HG02571 (cell line): ENCODE measurements around the gene GALNT15.

Experiments used
- ATAC-seq: cut with Tn5 transposase; IDR thresholded peaks from one replicate; pipeline ENCODE4 v1.9.1; 2021; ENCODE audit warnings: mild to moderate bottlenecking, moderate library complexity; ENCODE audit not compliant: unreplicated experiment

Gene GALNT15

GRCh38 chr3:16221990-16222389 is 47.5 kb downstream of the GALNT15 start:
- no peak for ATAC-seq

GRCh38 chr3:16222547-16222946 is 48.1 kb downstream of the GALNT15 start:
- no peak for ATAC-seq

GRCh38 chr3:16224325-16224724 is 49.8 kb downstream of the GALNT15 start:
- no peak for ATAC-seq

GRCh38 chr3:16227566-16227965 is 53.1 kb downstream of the GALNT15 start:
- no peak for ATAC-seq

GRCh38 chr3:16229681-16230080 is 55.2 kb downstream of the GALNT15 start:
- ATAC-seq: no peak

- ATAC-seq: no peak
Measured at GRCh38 chr3:16231983-16232382, 57.5 kb downstream of the GALNT15 start.

- ATAC-seq: no peak
Measured at GRCh38 chr3:16233806-16234205, 59.3 kb downstream of the GALNT15 start.

- no peak for ATAC-seq
Measured at GRCh38 chr3:16234281-16234680, 59.8 kb downstream of the GALNT15 start.

- no peak for ATAC-seq
Measured at GRCh38 chr3:16236030-16236639, 61.7 kb downstream of the GALNT15 start.

GRCh38 chr3:16236856-16237393 is 62.4 kb downstream of the GALNT15 start:
- ATAC-seq: no peak

GRCh38 chr3:16239086-16239770 is 64.7 kb downstream of the GALNT15 start:
- ATAC-seq: no peak

GRCh38 chr3:16239780-16240179 is 65.3 kb downstream of the GALNT15 start:
- ATAC-seq: no peak

GRCh38 chr3:16240229-16241023 is 65.9 kb downstream of the GALNT15 start:
- ATAC-seq: no peak

GRCh38 chr3:16241225-16241624 is 66.7 kb downstream of the GALNT15 start:
- no peak for ATAC-seq

GRCh38 chr3:16242177-16242576 is 67.7 kb downstream of the GALNT15 start:
- ATAC-seq: no peak

- ATAC-seq: no peak
Measured at GRCh38 chr3:16243706-16244490, 69.4 kb downstream of the GALNT15 start.

GRCh38 chr3:16245609-16246008 is 71.1 kb downstream of the GALNT15 start:
- no peak for ATAC-seq

GRCh38 chr3:16247282-16248061 is 73.0 kb downstream of the GALNT15 start:
- peak; percentile 73 for ATAC-seq

- no peak for ATAC-seq
Measured at GRCh38 chr3:16248556-16248955, 74.1 kb downstream of the GALNT15 start.

GRCh38 chr3:16249336-16249735 is 74.9 kb downstream of the GALNT15 start:
- ATAC-seq: no peak
